VCaP (cell line): ENCODE measurements around the gene SCN3A.

Experiments
- H3K27ac ChIP-seq: fragments of 450-650 bp; 2 replicates; pipeline ENCODE4 v1.5.1; 2017
- TF ChIP-seq, protein P1 (sequence below): fragments of 450-650 bp; conservative IDR thresholded peaks from 2 replicates; pipeline ENCODE4 v1.5.1; 2017; ENCODE audit warnings: mild to moderate bottlenecking, moderate library complexity

SCN3A gene

GRCh38 chr2:165074884-165075283 lies 129.0 kb downstream of the SCN3A start:
- H3K27ac ChIP-seq: no peak overlapping the region
- TF ChIP-seq, protein P1, sequence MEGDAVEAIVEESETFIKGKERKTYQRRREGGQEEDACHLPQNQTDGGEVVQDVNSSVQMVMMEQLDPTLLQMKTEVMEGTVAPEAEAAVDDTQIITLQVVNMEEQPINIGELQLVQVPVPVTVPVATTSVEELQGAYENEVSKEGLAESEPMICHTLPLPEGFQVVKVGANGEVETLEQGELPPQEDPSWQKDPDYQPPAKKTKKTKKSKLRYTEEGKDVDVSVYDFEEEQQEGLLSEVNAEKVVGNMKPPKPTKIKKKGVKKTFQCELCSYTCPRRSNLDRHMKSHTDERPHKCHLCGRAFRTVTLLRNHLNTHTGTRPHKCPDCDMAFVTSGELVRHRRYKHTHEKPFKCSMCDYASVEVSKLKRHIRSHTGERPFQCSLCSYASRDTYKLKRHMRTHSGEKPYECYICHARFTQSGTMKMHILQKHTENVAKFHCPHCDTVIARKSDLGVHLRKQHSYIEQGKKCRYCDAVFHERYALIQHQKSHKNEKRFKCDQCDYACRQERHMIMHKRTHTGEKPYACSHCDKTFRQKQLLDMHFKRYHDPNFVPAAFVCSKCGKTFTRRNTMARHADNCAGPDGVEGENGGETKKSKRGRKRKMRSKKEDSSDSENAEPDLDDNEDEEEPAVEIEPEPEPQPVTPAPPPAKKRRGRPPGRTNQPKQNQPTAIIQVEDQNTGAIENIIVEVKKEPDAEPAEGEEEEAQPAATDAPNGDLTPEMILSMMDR: no peak

DNA sequence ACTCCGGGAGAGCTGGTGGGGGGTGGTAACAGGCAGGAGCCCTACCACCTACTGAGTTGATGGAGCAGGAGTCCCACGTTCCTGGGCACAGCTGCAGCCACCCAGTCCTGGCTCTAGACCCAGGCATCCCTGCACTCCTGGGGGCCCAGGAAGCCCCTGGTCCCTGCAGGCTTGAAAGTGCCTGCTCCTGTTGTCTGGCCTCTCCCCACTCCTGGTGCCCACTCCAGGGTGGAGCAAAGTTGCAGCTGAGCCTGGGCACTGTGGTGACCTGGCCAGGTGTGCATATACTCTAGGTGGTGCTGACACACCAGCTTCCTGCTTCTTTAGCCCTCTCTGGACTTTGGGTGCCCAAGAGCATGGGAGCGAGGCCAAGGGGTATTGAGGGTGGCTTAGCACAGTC lies 129.5 kb downstream of the SCN3A start:
- no peak overlapping the region for H3K27ac ChIP-seq
- TF ChIP-seq, protein P1: no peak

GRCh38 chr2:165070076-165070475 lies 133.8 kb downstream of the SCN3A start:
- TF ChIP-seq, protein P1: no peak
- no peak overlapping the region for H3K27ac ChIP-seq

DNA sequence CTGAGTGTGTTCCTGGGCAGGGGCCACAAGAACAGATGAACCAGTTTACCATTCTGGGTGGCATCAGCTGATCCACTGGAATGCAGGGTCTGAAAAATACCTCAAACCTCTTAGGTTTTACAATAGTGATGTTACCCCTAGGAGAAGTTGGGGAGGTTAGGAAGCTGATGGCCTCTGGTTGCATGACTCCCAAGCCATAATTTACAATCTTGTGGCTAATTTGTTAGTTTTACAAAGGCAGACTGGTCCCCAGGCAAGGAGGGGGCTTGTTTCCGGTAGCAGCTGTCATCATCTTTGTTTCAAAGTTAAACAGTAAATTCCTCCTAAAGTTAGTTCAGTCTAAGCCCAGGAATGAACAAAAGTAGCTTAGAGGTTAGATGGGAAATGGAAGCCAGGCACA lies 134.7 kb downstream of the SCN3A start:
- TF ChIP-seq, protein P1: no peak
- peak overlapping the region; percentile 64 for H3K27ac ChIP-seq

GRCh38 chr2:165068487-165068757 lies 135.4 kb downstream of the SCN3A start:
- H3K27ac ChIP-seq: peak overlapping the region; percentile 64

DNA sequence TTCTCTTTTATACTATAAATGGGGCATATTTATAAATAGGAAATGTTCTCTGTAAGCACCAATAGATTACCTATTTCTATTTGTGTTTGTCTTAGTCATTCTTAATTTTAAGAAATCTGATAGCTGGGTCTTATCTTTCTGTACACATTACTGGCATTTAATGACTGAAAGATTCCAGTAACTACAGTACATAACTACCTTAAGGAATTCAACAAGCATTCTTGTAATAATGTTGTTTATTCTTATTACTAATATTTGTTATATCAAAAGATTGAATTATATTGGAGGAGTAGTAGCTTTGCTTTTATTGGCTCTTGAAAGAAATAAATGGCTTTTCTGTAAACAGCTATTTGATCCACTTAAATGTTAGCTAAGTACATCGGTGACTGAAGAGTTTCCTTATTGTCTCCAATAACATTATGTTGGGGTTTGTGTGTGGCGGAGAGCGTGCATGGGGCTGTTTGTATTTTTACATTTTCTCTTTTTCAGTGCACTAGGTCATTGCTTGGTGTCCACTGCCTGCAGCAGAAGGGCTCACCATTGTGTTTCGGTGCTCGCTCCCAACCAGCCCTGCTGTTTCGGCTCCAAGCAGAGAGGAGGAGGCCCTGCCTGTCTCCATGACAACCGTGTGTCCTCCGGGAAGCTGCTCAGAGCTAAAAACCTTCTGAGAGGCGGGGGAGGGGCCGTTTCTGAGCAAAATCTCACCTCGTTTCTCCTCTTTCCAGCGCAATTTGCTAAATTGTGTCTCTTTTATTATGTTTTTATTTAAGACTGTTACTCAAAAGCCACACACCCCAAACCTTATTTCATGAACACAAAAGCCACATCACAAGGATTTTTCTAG lies 136.0 kb downstream of the SCN3A start:
- H3K27ac ChIP-seq: peak overlapping the region; percentile 64
- TF ChIP-seq, protein P1: no peak

More at GRCh38 chr2:165068487-165068757, 135.4 kb downstream of the SCN3A start:
- TF ChIP-seq, protein P1: no peak

- TF ChIP-seq, protein P1: no peak
- H3K27ac ChIP-seq: no peak overlapping the region
These were observed 139.1 kb downstream of the SCN3A start for GRCh38 chr2:165064743-165065142.
